ENCODE results near the gene ZMPSTE24. TPM values are rescaled to one million over a fixed set of nuclear protein-coding genes. Genes with fewer than 3 reads are reported as not detected.
A peak's percentile ranks its signal among the peaks of the same experiment; 100 is the strongest.

The ZMPSTE24 gene
- total RNA-seq, 2 donors from 2014 or later = 32.7 to 36.8 TPM

DNA sequence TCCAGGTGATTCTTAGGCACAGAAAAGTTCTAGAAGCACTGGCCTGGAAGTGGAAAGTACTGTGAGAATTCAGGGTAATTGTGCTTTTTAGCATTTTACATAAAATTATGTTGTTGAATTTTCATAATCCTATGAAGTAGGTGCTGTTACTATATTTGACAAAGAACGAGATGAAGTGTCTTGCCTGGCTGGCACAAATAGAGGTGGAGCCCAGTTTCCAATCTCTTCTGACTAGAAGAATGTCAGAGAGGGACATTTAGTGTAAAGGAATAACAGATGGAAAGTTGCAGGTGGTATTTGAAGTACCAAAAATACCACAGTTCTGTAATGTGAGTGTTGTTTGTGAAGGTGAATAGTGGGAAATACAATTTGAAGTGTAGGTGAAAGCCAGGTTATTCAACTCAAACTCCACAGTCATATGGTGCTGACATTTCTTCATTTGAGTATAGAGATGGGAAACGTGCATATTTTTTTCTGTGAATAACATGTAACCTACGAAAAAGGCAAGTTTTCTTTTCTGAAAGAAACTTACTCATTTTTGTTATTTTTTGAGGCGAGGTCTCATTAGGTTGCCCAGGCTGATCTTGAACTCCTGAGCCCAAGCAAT, 13.8 kb upstream of the ZMPSTE24 start:
- Mint-ChIP-seq H3K27me3 (ENCODE audit: low read depth) (peaks cover 9% of the 10 kb centered on the region), H3K27ac (peak overlapping the region; percentile 81), H3K36me3 (ENCODE audit: insufficient read depth in 2 of 2) (no peaks in the 10 kb centered on the region), H3K4me3 (peak overlapping the region in 1 of 2 donors; percentile 49), H3K9me3 (no peaks in the 10 kb centered on the region), H3K4me1 (ENCODE audit: low read depth) (peaks cover 62% of the 10 kb centered on the region)
- DNase-seq (no peak), ATAC-seq (replicated peaks in 1 of 2) (peak; percentile 46 to 52)

- ATAC-seq (replicated peaks in 1 of 2) = no peak
Measured at GRCh38 chr1:40245686-40246085, 12.3 kb upstream of the ZMPSTE24 start.

DNA sequence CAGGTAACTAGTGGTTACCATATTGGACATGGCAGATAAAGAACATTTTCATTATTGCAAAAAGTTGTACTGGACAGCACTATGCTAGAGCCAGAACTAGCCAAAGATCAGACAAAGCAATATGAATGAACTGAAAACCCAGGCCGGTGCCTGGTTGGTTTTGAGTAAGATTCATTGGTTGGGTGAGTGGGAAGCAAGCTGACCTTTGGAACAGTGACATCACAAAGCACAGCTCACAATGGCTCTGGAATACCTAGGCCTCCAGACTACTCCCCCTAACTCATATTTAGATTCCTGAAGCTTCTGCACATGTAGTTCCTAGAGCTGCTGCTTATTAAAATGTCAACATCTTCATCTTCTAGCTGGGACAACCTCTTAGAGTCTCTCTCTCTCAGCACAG, 10.4 kb upstream of the ZMPSTE24 start, which contains the start of gene TMCO2:
TMCO2 (plus strand) TSS at position 283 of the 400 bp plus-strand sequence; CDS start at position 340, 57 bp downstream.
- ATAC-seq (replicated peaks in 1 of 2) (no peak), DNase-seq (no peak)
- Mint-ChIP-seq H3K4me1 (ENCODE audit: low read depth) (peaks cover 36% of the 10 kb centered on the region), H3K27me3 (ENCODE audit: low read depth) (peaks cover 9% of the 10 kb centered on the region), H3K36me3 (ENCODE audit: insufficient read depth in 2 of 2) (no peaks in the 10 kb centered on the region), H3K4me3 (no peak within 1 kb of the TSS), H3K27ac (no peak within 1 kb of the TSS), H3K9me3 (no peaks in the 10 kb centered on the region)

More at GRCh38 chr1:40245686-40246085, 12.3 kb upstream of the ZMPSTE24 start:
- Mint-ChIP-seq H3K27ac (no peak overlapping the region), H3K4me3 (no peak overlapping the region), H3K9me3 (no peaks in the 10 kb centered on the region), H3K36me3 (ENCODE audit: insufficient read depth in 2 of 2) (no peaks in the 10 kb centered on the region), H3K27me3 (ENCODE audit: low read depth) (peaks cover 9% of the 10 kb centered on the region), H3K4me1 (ENCODE audit: low read depth) (peaks cover 48% of the 10 kb centered on the region)
- DNase-seq = no peak

- Mint-ChIP-seq H3K36me3 (ENCODE audit: insufficient read depth in 2 of 2) (no peaks in the 10 kb centered on the region), H3K4me1 (ENCODE audit: low read depth) (peaks cover 36% of the 10 kb centered on the region), H3K4me3 (no peak overlapping the region)
Measured at GRCh38 chr1:40248412-40248811, 9.6 kb upstream of the ZMPSTE24 start.

DNA sequence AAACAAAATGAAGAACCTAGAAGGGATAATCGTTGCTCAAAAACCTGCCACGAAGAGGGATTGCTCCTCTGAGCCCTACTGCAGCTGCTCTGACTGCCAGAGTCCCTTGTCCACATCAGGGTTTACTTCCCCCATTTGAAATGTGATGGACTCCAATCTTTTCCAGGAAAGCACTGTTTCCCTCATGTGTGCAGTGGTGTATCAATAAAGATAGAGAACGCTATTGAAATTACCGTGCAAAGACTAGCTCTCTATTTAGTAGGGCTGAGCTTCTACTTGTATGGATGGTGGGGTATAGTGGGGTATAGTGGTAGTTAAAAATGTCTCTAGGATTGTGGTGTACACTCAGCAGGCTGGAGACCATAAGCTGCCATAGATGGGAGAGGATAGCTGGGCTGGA, 6.6 kb upstream of the ZMPSTE24 start:
- H3K27ac Mint-ChIP-seq = peak overlapping the region; percentile 23
- H3K9me3 Mint-ChIP-seq = no peaks in the 10 kb centered on the region
- no peaks in the 10 kb centered on the region for H3K36me3 Mint-ChIP-seq (ENCODE audit: insufficient read depth in 2 of 2)
- peaks cover 9% of the 10 kb centered on the region for H3K27me3 Mint-ChIP-seq (ENCODE audit: low read depth)
- DNase-seq (no peak), ATAC-seq (replicated peaks in 1 of 2) (no peak)
- H3K4me1 Mint-ChIP-seq (ENCODE audit: low read depth) = peaks cover 34% of the 10 kb centered on the region
- H3K4me3 Mint-ChIP-seq = no peak overlapping the region

More at GRCh38 chr1:40248412-40248811, 9.6 kb upstream of the ZMPSTE24 start:
- H3K9me3 Mint-ChIP-seq = no peaks in the 10 kb centered on the region
- H3K27me3 Mint-ChIP-seq (ENCODE audit: low read depth) = peaks cover 9% of the 10 kb centered on the region
- no peak overlapping the region for H3K27ac Mint-ChIP-seq
- DNase-seq (no peak), ATAC-seq (replicated peaks in 1 of 2) (no peak)

GRCh38 chr1:40252601-40253000, 5.4 kb upstream of the ZMPSTE24 start:
- ATAC-seq (replicated peaks in 1 of 2) (no peak), DNase-seq (no peak)
- peaks cover 3 to 4% of the 10 kb centered on the region in 2 donors for H3K36me3 Mint-ChIP-seq (ENCODE audit: insufficient read depth in 2 of 2)
- no peak overlapping the region for H3K27ac Mint-ChIP-seq
- H3K4me1 Mint-ChIP-seq (ENCODE audit: low read depth) = peaks cover 35% of the 10 kb centered on the region
- peaks cover 9% of the 10 kb centered on the region for H3K27me3 Mint-ChIP-seq (ENCODE audit: low read depth)
- no peaks in the 10 kb centered on the region for H3K9me3 Mint-ChIP-seq
- H3K4me3 Mint-ChIP-seq = no peak overlapping the region

DNA sequence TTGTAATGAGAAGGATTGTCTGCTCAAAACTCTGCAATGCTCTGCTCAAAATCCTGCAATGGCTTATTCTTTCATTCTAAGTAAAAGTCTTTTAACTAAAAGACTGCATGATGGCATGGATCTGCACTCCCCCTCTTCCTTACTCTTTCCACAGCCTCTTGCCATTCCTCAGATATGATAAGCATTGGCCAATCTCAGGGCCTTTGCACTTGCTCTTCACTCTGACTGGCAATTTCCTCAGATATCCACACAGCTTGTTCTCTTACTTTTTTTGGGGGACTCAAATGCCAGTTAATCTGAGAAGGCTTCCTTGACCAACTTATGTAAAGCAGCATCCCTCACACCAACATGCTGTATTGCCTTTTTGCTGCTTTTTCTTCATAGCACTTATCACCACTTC, 2.8 kb upstream of the ZMPSTE24 start:
- Mint-ChIP-seq H3K9me3 (no peaks in the 10 kb centered on the region), H3K4me3 (no peak overlapping the region), H3K4me1 (ENCODE audit: low read depth) (peaks cover 40% of the 10 kb centered on the region), H3K27me3 (ENCODE audit: low read depth) (no peaks in the 10 kb centered on the region), H3K36me3 (ENCODE audit: insufficient read depth in 2 of 2) (peaks cover 7 to 8% of the 10 kb centered on the region in 2 donors), H3K27ac (peak overlapping the region; percentile 69)
- DNase-seq (no peak), ATAC-seq (replicated peaks in 1 of 2) (no peak)

- ATAC-seq (replicated peaks in 1 of 2) = no peak
- no peaks in the 10 kb centered on the region for H3K9me3 Mint-ChIP-seq
- no peak for DNase-seq
- H3K4me1 Mint-ChIP-seq (ENCODE audit: low read depth) = peaks cover 47% of the 10 kb centered on the region
- peaks cover 7 to 10% of the 10 kb centered on the region in 2 donors for H3K36me3 Mint-ChIP-seq (ENCODE audit: insufficient read depth in 2 of 2)
- peak overlapping the region; percentile 99 for H3K27ac Mint-ChIP-seq
- H3K27me3 Mint-ChIP-seq (ENCODE audit: low read depth) = no peaks in the 10 kb centered on the region
- peak overlapping the region; percentile 96 to 98 for H3K4me3 Mint-ChIP-seq
Measured at GRCh38 chr1:40256401-40257084, 1.5 kb upstream of the ZMPSTE24 start.

- peak; percentile 8 to 19 for ATAC-seq (replicated peaks in 1 of 2)
- Mint-ChIP-seq H3K27ac (peak overlapping the region; percentile 99), H3K4me1 (ENCODE audit: low read depth) (peaks cover 52% of the 10 kb centered on the region), H3K4me3 (peak overlapping the region; percentile 96 to 98), H3K27me3 (ENCODE audit: low read depth) (no peaks in the 10 kb centered on the region), H3K9me3 (no peaks in the 10 kb centered on the region), H3K36me3 (ENCODE audit: insufficient read depth in 2 of 2) (peaks cover 8 to 18% of the 10 kb centered on the region in 2 donors)
- DNase-seq = peak in 1 of 2 donors; percentile 43
Measured at GRCh38 chr1:40257313-40257687, 736 bp upstream of the ZMPSTE24 start.

DNA sequence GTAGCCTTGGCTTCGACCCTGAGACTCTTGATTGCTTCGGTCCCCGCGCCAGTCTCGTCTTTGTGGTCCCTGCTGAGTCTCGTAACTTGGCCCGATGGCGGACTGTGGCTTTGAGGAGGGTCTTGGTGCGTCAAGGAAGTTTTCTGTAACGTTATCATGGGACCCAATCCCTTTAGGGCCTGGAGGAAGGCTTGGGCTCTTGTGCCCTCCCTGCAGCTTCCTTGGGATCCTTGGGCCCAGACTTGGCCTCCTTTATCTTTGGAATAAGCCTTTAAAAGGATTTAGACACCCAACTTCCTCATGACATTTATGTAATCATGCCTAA, 371 bp downstream of the ZMPSTE24 start:
- Mint-ChIP-seq H3K27me3 (ENCODE audit: low read depth) (no peaks in the 10 kb centered on the region), H3K4me3 (peak overlapping the region; percentile 96 to 98), H3K9me3 (no peaks in the 10 kb centered on the region), H3K4me1 (ENCODE audit: low read depth) (peaks cover 63% of the 10 kb centered on the region), H3K36me3 (ENCODE audit: insufficient read depth in 2 of 2) (peaks cover 10 to 27% of the 10 kb centered on the region in 2 donors), H3K27ac (peak overlapping the region; percentile 99)
- ATAC-seq (replicated peaks in 1 of 2) (no peak), DNase-seq (no peak)

- Mint-ChIP-seq H3K9me3 (no peaks in the 10 kb centered on the region), H3K4me1 (ENCODE audit: low read depth) (peaks cover 71% of the 10 kb centered on the region), H3K27ac (peak overlapping the region; percentile 96), H3K36me3 (ENCODE audit: insufficient read depth in 2 of 2) (peaks cover 9 to 37% of the 10 kb centered on the region in 2 donors), H3K27me3 (ENCODE audit: low read depth) (no peaks in the 10 kb centered on the region), H3K4me3 (peak overlapping the region; percentile 46 to 72)
- DNase-seq (peak; percentile 45 to 58), ATAC-seq (replicated peaks in 1 of 2) (peak; percentile 94)
Measured at GRCh38 chr1:40264354-40264781, 6.3 kb downstream of the ZMPSTE24 start.

DNA sequence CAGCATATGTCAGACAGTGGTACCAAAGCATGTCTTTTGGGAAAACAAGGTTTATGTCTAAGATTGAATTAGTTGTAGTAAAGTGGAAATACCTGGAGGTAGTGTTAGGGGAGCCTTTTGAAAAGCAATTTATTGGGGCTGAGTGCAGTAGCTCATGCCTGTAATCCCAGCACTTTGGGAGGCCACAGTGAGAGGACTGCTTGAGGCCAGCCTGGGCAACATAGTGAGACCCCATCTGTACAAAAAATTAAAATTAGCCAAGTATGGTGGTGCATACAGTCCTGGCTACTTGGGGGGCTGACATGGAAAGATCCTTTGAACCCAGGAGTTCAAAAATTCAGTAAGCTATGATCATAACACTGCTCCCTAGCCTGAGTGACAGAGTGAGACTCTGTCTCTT, 7.3 kb downstream of the ZMPSTE24 start:
- no peak for DNase-seq
- peaks cover 72% of the 10 kb centered on the region for H3K4me1 Mint-ChIP-seq (ENCODE audit: low read depth)
- H3K36me3 Mint-ChIP-seq (ENCODE audit: insufficient read depth in 2 of 2) = peaks cover 10 to 40% of the 10 kb centered on the region in 2 donors
- no peaks in the 10 kb centered on the region for H3K9me3 Mint-ChIP-seq
- ATAC-seq (replicated peaks in 1 of 2) = no peak
- no peaks in the 10 kb centered on the region for H3K27me3 Mint-ChIP-seq (ENCODE audit: low read depth)
- H3K4me3 Mint-ChIP-seq = peak overlapping the region in 1 of 2 donors; percentile 39
- H3K27ac Mint-ChIP-seq = peak overlapping the region; percentile 96

- Mint-ChIP-seq H3K9me3 (no peaks in the 10 kb centered on the region), H3K4me3 (no peak overlapping the region), H3K36me3 (ENCODE audit: insufficient read depth in 2 of 2) (peaks cover 14 to 44% of the 10 kb centered on the region in 2 donors), H3K4me1 (ENCODE audit: low read depth) (peaks cover 72% of the 10 kb centered on the region), H3K27me3 (ENCODE audit: low read depth) (no peaks in the 10 kb centered on the region), H3K27ac (peak overlapping the region; percentile 65)
- ATAC-seq (replicated peaks in 1 of 2) = no peak
- DNase-seq = no peak
Measured at GRCh38 chr1:40265919-40266318, 7.9 kb downstream of the ZMPSTE24 start.

All from activated T-cell treated with anti-CD3 and anti-CD28 coated beads, Interleukin-2, amount 50 U/mL, for 72 hours (primary cell).